ENCODE results near the gene SNRPA1.

Gene SNRPA1

DNA sequence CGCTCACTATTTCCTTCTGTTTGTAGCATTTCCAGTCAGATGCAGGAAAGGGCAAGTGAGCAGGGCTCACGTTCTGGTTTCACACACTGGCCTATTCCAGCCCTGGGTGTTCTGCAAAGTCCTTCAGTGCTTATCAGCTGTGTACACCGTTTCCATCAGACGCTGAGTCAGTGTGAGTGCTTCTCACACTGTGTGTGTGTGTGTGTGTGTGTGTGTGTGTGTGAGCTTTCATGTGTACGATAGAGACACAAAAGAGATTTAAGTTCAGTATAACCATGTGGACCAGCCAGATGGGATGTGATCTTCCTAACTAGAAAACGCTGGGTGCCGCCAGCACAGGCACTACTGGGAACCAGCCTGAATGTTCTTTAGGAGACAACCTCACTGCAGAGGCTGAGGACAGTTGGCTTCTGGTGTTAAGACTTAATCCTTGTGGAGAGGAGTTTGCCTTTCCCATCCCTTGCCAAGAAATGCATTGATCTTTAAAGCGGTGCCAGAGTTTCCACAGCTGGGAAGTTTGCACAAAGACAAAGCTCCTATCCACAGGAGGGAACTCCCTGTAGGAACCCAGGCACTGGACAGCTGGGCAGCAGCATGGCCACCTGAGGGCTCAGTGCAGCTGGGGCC is 39.3 kb downstream of the SNRPA1 start:
- DNase-seq = no peak

DNA sequence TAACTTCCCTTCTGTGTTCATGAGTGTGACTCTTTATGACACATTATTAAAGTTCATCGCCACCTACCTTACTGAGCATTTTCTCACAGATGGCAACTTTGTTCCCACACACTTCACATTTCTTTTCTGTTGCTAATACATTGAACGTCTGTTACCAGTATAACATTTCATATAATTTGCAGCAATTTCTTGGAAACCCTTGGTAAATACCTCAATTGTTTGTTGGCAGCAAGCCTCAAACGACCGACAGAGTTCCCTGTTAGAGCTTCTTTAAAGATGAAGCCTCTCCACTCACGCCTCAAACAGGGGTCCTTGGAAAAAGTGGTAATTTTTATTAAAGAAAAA is 40.0 kb downstream of the SNRPA1 start:
- no peak for DNase-seq

DNA sequence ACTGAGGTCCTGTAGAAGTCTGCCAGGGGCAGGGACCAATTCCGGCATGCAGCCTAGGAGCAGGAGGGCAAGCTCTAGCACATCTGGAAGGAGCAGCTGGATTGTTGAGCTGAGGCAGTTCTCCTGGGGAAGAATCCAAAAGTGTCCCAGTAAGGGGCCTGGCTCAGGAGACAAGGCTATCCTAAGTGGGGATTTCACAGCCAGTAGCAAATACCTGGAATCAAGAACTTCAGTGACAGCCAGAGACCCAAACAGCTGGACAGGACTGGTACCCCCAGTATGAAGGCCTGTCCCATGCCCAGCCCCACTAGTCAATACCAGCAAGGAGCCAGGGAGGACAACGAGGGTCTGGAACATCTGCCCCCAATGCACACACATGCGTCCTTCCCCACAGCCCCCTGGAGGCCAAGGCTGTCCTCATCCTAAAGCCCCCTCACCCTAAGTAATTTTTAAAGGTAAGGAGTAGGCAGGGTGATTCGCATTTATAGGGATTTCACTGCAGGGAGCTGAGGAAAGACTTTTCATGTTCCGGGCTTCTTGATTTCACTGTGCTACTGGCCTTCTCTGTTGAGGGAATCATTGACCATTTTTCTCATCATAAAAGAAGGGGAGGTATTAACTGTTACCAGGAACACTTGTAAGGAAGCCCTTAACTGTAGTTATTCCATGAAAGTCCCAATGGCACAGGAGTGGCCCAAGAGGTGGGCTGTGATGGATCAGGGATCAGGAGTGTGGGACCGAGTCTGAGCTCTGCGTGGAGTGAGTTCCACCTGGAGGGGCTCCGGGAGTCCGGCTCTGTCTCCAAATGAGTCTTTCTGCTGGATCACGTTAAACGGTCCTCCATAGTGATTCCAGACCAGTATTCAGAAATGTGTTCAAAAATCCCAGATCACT is 40.6 kb downstream of the SNRPA1 start:
- DNase-seq = no peak

DNA sequence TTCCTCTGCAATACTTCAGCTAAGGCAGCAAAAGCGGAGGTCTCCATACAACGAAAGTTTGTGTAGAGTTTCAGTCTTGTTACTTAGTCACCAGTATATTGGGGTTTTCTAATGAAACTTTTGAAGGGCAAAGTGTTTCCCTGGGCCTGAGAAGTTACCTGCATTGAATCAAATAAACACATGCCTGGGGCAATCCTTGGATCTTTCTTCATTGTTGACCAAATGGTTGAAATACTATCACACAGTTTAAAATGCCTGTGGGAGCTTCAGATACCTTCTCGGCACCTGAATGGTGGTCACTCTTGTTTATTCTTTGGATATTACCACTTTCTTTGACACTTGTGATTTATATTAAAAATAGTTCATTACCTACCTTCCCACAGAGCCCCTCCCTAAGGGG is 42.2 kb downstream of the SNRPA1 start:
- no peak for DNase-seq

DNA sequence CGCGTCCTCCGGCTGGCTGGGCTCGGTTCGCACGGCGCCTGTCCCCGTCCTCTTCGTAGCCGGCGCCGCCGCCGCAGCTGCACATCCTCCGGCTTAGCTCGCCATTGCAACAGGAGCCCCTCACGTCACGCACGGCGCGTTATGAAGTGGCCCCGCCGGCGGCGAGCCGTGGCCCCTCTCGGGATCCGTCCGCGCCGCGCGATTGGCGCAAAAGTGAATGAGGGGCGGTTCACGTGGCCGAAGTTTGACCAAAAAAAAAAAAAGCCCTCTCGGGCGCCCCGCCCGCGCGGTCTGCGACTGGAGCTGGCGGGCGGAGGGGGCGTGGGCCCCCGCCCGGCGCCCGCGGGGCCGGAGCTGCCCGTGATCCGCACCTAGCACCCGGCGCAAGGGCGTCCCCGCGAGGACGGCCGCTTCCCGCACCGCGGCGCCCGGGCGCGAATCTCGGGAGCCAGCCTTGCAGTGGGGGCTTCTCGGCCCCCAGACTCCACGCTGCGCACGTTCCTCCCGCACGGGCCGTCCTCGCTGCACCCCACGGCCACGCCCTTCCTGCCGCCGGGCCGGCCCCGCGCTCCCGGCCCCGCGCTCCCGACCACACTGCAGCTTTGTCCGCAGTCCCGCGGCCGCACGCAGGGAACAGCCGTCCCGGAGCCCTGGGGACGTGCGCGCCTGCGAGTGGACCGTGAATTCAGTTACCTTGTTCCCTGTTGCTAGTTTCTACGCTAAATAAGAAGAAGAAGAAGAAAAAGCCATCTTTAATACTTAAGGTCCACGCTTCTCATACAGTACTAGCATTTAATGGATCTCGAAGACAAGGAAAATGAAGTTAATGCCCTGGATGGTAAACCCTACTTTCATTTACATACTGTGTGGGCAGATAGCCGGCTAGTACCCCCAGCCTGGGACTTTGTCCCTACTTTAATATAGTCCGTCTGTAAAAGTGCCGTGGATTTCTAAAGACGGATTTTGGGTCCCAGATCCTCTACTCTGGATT is 42.9 kb downstream of the SNRPA1 start, which contains the start of gene CHSY1:
CHSY1 (minus strand) TSS at position 219 of the 991 bp plus-strand sequence. CDS start 592 bp downstream, outside the sequence.
- peak; percentile 12 for DNase-seq

DNA sequence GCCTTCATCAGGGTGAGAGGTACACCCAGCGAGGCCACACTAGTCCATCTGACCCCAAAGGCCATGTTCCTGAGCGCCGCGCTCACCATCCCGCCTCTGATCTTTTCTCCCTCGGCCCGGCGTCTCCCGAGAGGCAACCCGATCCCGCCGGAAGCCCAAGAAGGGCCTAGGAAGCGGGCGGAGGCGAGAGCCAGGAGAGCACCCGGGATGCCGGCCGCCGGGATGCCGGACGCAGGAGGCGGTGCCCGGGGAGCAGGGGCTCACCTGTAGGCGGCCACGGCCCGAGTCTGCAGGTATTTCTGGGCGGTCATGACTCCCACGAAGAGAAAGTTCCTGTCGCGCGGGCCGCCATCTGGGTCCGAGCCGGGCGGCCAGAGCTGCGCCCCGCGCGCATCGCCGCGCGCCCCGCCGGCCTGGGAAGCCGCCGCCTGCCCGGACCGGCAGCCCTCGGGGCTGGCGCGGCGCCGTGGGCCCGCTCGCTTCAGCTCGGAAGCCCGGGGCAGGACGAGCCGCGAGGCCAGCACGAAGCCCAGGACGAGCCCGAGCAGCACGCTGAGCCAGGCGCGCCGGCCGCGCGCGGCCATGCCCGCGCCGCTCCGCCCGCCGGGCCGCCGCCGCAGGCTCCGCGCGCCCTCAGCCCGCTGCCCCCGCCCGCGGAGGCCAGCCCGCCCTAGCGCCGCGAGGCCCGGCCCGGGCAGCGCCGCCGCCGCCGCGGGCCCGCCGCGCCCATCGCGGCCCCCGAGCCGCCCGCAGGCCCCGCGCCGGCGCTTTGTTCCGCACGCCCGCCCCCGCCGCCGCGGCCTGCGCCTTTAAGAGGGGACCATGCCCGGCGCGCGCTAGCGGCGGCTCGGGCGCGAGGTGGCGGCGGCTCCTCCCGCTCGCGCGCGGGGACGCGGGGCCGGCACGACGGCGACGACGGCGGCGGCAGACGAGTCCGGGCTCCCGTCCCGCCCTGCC is 43.9 kb downstream of the SNRPA1 start:
- DNase-seq = peak; percentile 5

DNA sequence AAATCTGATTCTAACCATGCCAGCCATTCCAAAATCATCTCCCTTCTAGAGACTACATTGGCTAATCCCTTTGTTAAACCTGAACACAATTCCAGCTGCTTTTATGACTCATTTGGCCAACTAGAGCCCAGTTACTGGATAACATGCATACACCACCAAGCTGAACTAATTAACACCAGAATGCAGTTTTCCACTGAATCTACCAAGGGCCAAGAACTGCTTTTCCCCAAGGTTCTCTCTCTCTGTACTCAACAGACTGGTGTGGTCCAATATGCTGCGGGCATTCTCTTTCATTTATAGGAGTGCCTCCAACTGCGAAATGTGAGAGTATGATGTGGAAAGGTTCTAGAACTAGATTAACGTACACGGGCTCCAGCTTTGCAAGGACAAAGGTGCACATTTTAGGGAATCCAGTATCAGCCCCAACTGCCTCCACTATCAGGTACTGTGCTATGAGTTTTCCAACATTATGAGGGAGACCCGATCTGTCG is 44.7 kb downstream of the SNRPA1 start:
- no peak for DNase-seq

DNA sequence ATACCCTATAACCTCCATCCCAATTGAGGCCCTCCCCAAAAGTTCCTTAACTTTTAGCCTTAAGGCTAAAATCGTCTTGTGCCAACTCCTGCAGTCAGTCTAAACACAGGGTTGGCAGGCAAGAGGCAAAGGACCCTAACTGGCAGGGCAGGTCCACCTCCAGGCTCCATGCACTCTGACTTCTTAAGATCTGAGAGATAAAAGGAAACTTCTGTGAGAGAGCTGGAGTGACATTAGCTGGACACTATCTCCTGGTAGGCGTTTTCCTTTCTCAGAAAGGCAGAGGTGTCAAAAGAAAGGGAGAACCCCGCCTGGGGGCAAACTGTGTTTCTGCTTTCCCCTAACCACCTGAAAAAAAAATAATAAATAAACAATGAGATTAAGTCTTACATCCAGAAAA is 46.8 kb downstream of the SNRPA1 start:
- no peak for DNase-seq

DNA sequence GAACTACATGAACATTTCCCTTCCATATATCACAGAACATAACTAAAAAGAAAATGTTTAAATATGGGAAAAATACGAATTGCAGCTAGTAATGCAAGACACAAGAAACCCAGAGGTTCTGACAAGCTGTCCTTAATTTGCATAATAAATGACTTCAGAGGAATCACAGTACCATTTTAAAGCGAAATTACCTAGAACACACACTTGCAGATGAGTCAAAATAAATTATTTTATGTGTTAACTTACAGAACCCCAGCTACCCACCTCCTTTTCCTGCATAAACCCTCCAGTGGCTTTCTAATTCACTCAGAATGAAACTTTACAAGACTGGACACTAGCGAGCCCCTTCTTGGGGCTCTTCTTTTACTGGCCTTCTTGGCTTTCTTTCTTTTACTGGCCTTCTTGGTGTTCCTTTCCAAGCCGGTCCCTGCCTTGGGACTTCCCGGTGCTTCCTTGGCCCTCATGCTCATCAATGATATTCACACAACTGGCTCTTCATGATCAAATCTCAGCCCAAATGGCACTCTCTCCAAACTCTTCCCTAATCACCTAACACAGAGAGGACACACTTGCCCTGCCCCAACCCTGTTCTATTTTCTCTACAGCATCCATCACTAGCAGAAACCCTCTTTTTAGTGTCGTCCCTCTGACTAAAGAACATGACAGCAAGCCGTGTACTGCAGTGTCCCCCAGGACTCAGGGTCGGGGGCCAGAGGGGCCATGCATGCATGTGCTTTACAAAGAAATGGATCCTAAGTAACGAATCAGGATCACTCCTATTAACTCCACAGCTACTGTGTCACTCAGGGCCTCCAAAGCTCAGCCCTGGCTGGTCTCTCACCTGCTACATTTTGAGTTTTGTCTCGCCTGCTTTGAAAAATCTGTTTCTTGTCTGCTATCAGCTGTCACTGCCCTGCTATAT is 48.0 kb downstream of the SNRPA1 start:
- no peak for DNase-seq

DNA sequence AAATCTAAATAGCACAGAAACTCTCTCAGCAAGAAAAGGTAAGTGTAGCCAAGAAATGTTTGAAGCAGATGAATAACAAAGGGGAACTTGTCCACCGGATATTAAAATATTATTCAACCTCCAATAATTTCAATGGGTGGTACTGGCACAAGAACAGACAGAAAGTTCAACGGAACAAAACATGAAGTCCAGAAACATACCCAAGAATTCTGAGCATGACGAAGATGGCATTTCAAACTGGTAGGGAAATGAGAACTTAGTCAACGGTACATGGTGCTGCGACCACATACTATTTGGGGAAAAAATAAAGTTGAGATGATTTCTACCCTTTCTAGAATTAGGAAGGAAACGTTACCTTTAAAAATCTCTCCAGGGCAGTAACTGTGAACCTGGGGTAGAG is 48.7 kb downstream of the SNRPA1 start:
- DNase-seq = no peak

DNA sequence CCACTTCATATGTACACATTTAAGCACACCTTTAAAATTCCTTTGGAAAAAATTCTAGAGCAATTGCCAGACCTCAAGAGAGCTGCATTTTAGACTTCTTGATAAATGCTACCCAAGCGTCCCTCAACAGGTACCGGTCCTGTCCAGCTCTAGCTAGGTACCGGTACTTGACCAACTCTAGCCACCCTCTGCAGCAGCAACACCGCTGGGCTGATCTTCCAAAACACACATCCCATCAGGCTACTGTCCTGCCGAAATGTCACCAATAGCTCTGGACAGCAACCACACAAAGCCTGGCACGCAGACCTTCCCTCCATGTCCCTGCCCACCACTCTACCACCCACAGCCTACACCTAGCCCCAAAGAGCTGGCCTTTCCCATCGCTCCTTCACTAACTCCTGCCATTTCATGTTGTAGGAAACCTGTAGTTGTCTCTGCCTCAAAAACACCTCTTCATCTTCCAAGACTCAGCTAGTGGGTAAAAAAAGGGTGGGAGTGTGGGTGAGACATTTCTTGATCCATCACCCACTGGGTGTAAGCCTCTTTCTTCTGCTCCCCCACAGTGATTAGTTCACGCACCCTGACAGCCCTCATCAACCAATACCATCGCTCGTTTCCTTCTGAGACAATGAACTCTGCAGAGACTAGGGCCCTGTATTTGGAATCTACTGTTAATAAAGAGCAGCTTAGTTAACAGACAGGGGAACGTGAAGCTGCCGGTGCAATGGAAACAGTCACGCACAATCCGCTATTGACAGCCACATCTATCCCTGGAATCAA is 50.0 kb downstream of the SNRPA1 start:
- DNase-seq = no peak

DNA sequence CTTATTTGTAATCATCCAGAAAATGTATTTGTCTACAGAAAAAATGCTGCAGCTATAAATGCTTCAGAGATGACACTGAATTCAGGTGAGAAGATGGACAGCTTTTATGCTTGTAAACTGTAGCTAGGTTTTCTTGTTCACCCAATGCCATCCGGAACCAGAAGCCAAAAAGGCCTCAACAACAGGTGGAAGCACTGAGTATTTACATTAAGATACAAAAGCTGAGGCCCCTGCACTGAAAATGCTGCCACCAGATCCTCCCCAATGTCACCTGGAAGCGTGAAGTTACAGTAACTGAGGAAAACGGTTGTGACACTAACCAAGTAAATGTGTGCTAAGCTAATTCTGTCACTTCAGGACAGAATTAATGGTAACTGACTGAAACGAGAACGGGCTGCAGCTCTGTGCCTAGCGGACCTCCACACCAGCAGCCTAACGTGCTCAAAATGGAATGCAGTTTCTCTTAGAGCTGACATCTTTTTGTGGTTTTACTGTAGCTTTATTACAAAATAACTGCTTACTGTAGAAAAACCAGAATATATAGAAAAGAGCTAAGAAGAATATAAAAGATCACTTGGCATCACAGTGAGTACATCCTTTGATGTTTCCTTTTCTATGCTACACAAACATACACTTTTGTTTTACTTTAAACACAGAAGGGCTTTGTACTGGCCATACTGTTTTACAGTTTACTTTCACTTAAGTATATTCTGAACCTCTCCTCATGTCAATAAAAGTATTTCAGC is 50.8 kb downstream of the SNRPA1 start:
- DNase-seq = no peak

DNA sequence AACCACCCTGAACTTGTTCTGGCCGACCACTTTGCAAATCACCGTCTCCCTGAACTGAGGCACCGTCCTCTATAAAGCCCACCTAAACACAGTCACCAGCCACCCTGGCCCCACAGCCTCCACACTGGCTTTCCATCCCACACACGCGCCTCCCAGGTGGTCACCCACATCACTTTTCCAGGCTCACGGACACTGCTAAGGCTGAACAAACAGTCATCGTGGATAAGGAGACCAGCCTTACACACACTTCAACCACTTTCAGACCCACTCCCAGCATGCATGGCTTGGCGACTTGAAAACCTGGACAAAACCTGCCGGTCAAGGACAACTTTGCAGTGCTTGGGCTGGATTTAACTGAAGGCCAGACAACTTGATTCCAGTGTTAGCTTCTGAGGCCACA is 51.6 kb downstream of the SNRPA1 start:
- DNase-seq = no peak

DNA sequence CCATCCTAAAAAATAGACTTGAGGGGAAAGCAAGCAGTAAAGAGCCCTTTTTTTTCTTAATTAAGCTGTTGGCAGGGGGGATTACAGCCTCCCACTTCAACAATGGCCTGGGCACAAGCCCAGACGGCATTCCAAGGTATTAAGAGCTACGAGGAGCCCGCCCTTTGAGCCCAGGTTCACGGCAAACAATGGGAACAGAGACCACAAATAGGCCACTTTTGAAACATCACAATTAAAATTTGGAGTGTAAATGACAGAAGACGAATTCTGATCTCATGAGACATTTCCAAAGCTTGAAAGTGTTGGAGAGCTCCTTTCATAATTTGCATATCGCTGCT is 52.1 kb downstream of the SNRPA1 start:
- no peak for DNase-seq

DNA sequence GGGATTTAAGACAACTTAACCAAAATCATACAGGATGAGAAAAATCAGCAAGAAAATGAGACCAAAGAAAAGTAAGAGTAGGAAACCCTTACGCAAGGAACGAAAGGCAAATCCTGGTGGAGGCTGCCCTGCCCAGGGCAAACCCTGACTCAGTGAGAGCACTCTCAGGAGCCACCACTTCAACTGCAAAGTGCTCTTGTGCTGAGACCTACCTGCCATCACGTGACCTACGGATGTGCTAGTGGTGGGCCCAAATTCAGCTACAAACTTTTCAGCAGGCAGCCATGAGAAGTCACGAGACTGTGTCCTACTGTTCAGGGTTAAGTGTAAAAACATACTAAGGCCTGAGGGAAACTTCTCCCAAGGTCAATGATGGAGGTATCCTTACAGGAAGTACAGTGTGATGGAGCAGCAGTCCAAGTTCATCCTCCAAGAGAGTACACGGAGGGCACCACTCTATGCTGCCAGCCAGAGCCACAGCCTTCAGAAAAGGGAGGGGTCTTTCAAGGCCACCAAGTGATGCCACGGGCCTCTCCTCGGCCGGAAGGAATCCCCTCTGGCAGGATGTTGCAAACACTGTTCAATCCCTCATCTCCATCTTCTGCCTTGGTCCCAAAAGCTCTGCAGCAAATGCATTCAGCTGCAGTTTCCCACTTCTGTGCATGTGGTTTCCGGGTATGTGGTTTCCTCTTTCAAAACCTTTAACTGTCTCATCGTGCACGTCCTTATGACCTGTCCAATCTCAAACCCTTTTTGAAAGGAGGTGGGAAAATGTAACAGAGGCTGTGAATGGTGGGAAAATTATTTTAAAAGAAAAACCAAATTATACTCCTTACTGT is 52.7 kb downstream of the SNRPA1 start:
- no peak for DNase-seq

DNA sequence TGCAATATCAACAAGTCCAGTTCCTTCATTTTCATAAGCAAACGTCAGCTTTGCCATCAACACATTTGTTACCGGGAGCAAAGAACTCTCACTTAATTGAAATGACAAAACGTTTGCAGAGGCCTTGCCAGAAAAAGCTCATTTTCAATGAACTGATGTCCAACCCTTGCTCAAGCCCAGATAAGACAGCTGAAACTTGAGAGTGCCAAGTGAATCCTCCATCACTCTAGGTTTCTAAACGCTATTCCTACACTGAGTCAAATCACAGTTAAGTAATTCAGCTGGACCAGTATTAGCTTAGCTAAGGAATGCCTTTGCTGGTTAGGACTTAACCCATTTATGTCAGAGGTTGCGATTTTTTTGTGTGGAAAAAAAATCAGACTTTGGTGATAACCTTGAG is 54.7 kb downstream of the SNRPA1 start:
- DNase-seq = no peak

DNA sequence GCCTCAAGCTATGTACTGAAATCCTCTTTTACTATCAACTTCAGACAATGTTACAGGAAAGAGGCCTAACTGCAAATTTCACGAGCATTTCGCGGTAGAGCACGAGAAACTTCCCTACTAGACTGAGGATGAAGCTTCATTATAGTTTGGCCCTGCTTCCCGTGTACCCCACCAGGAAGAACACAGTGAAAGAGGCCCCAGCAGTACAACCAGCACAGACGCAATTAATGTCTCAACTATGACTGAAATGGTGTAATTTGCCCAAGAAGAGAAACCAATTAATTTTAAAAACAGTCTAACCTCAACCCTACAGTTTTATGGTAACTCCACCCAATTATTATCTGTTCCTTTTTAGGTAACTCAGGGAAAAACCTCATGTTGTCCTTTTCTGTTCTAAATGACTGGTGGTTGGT is 55.3 kb downstream of the SNRPA1 start:
- DNase-seq = no peak

DNA sequence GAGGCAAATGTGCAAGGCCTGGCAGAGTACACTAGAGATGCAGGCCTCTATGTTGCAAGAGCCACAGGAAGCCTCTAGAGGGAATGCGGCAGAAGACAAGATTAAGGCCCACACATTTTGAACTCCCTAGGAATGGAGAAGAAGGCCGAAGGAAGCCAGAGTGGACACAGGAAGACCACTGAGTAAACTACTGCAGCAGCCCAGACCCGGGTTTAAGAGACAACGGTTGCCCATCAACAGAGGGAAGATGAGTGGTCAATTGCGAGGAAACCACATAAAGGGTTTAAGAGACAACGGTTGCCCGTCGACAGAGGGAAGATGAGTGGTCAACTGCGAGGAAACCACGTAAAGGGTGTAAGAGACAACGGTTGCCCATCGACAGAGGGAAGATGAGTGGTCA is 57.8 kb downstream of the SNRPA1 start:
- DNase-seq = no peak
